ENCODE results near the gene ITPK1. TPM values are rescaled to one million over a fixed set of nuclear protein-coding genes. Genes with fewer than 3 reads are reported as not detected.

ITPK1 gene
- total RNA-seq, 1 experiment from 2014 or later = 66.2 TPM

DNA sequence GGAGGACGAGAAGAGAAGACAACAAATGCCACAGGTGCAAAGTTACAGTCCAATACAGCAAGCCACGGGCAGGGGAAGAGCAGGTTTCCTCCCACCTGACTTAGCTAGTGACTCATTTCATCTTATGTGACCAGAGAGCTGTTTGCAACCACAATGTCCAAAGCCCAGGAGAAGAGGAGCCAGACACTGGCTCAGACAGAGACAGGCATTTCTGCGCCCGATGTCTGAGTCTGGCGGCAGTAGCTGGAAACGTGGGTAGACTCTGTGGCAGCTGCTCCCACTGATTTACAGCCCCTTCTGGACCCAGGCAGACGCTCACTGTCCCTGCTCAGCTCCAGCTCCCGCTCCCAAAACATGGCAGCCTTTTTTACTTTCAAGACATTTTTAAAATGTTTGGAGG lies 132.8 kb downstream of the ITPK1 start:
- Histone ChIP-seq H4K20me1 (ENCODE audit: low read length) (no peaks in the 10 kb centered on the region), H3K4me1 (ENCODE audit: insufficient read depth, low read length) (peaks cover 31% of the 10 kb centered on the region), H3K4me2 (ENCODE audit: low read length) (no peak overlapping the region), H3K4me3 (ENCODE audit: low read length) (no peak overlapping the region), H3K36me3 (ENCODE audit: low read depth, low read length) (peaks cover 15% of the 10 kb centered on the region; the same call in 1 of the 2 replicates), H3F3A (ENCODE audit: low read length, unreplicated experiment) (no peaks in the 10 kb centered on the region), H3K27ac (ENCODE audit: low read length) (no peak overlapping the region), H3K9ac (ENCODE audit: low read length) (no peak overlapping the region), H3K9me3 (ENCODE audit: low read length) (no peaks in the 10 kb centered on the region), H3K27me3 (ENCODE audit: low read length) (no peaks in the 10 kb centered on the region), H2AFZ (ENCODE audit: low read length) (no peak overlapping the region), H3K79me2 (ENCODE audit: low read length) (no peaks in the 10 kb centered on the region), H3K9me2 (replicated peaks; ENCODE audit: low read length) (no peaks in the 10 kb centered on the region)
- TF ChIP-seq EZH2 (IDR thresholded peaks at IDR 0.05; ENCODE audit: low read length, unreplicated experiment) (no peak), EZH2phosphoT487 (IDR thresholded peaks at IDR 0.05; ENCODE audit: borderline replicate concordance, low read length) (no peak)
- TF ChIP-seq, protein P1, sequence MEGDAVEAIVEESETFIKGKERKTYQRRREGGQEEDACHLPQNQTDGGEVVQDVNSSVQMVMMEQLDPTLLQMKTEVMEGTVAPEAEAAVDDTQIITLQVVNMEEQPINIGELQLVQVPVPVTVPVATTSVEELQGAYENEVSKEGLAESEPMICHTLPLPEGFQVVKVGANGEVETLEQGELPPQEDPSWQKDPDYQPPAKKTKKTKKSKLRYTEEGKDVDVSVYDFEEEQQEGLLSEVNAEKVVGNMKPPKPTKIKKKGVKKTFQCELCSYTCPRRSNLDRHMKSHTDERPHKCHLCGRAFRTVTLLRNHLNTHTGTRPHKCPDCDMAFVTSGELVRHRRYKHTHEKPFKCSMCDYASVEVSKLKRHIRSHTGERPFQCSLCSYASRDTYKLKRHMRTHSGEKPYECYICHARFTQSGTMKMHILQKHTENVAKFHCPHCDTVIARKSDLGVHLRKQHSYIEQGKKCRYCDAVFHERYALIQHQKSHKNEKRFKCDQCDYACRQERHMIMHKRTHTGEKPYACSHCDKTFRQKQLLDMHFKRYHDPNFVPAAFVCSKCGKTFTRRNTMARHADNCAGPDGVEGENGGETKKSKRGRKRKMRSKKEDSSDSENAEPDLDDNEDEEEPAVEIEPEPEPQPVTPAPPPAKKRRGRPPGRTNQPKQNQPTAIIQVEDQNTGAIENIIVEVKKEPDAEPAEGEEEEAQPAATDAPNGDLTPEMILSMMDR (conservative IDR thresholded peaks at IDR 0.05; ENCODE audit: low read depth, low read length) = no peak
- ChIA-PET POLR2A (ENCODE audit: unreplicated experiment) (no interaction called here), CTCF (no interaction called here)
- intact Hi-C loops (cut with micrococcal nuclease) = no loop called here
- ATAC-seq (no peak), DNase-seq (peak; percentile 41)
- BruUV-seq (replicated peaks) = no TSS peak

GRCh38 chr14:92981726-92982125 lies 134.0 kb downstream of the ITPK1 start:
- ATAC-seq (no peak), DNase-seq (no peak)
- H3K4me2 ChIP-seq (ENCODE audit: low read length) = no peak overlapping the region
- H3K9me2 ChIP-seq (replicated peaks; ENCODE audit: low read length) = no peaks in the 10 kb centered on the region
- H3K36me3 ChIP-seq (ENCODE audit: low read depth, low read length) = peaks cover 27% of the 10 kb centered on the region; the same call in 1 of the 2 replicates
- no peaks in the 10 kb centered on the region for H3F3A ChIP-seq (ENCODE audit: low read length, unreplicated experiment)
- H3K4me3 ChIP-seq (ENCODE audit: low read length) = no peak overlapping the region
- no peaks in the 10 kb centered on the region for H3K79me2 ChIP-seq (ENCODE audit: low read length)
- no peaks in the 10 kb centered on the region for H3K27me3 ChIP-seq (ENCODE audit: low read length)
- no peak overlapping the region for H2AFZ ChIP-seq (ENCODE audit: low read length)
- H4K20me1 ChIP-seq (ENCODE audit: low read length) = no peaks in the 10 kb centered on the region
- TF ChIP-seq EZH2phosphoT487 (IDR thresholded peaks at IDR 0.05; ENCODE audit: borderline replicate concordance, low read length) (no peak), EZH2 (IDR thresholded peaks at IDR 0.05; ENCODE audit: low read length, unreplicated experiment) (no peak)
- TF ChIP-seq, protein P1 (conservative IDR thresholded peaks at IDR 0.05; ENCODE audit: low read depth, low read length) = no peak
- ChIA-PET CTCF (no interaction called here), POLR2A (ENCODE audit: unreplicated experiment) (no interaction called here)
- no TSS peak for BruUV-seq (replicated peaks)
- no peak overlapping the region for H3K9ac ChIP-seq (ENCODE audit: low read length)
- peaks cover 27% of the 10 kb centered on the region for H3K4me1 ChIP-seq (ENCODE audit: insufficient read depth, low read length)
- intact Hi-C loops (cut with micrococcal nuclease) = no loop called here
- no peaks in the 10 kb centered on the region for H3K9me3 ChIP-seq (ENCODE audit: low read length)
- H3K27ac ChIP-seq (ENCODE audit: low read length) = no peak overlapping the region

- H3K4me3 ChIP-seq (ENCODE audit: low read length) = no peak overlapping the region
- peaks cover 18% of the 10 kb centered on the region for H3K4me1 ChIP-seq (ENCODE audit: insufficient read depth, low read length)
- H3K79me2 ChIP-seq (ENCODE audit: low read length) = no peaks in the 10 kb centered on the region
- no peaks in the 10 kb centered on the region for H4K20me1 ChIP-seq (ENCODE audit: low read length)
- TF ChIP-seq EZH2 (IDR thresholded peaks at IDR 0.05; ENCODE audit: low read length, unreplicated experiment) (no peak), EZH2phosphoT487 (IDR thresholded peaks at IDR 0.05; ENCODE audit: borderline replicate concordance, low read length) (no peak)
- TF ChIP-seq, protein P1 (conservative IDR thresholded peaks at IDR 0.05; ENCODE audit: low read depth, low read length) = no peak
- CTCF ChIA-PET = no interaction called here
- no peaks in the 10 kb centered on the region for H3K9me2 ChIP-seq (replicated peaks; ENCODE audit: low read length)
- no peak for ATAC-seq
- no peak overlapping the region for H3K27ac ChIP-seq (ENCODE audit: low read length)
- H3K9me3 ChIP-seq (ENCODE audit: low read length) = no peaks in the 10 kb centered on the region
- POLR2A ChIA-PET (ENCODE audit: unreplicated experiment) = no interaction called here
- no peaks in the 10 kb centered on the region for H3K27me3 ChIP-seq (ENCODE audit: low read length)
- H3K4me2 ChIP-seq (ENCODE audit: low read length) = no peak overlapping the region
- H3K36me3 ChIP-seq (ENCODE audit: low read depth, low read length) = peaks cover 31% of the 10 kb centered on the region; the same call in 1 of the 2 replicates
- BruUV-seq (replicated peaks) = no TSS peak
- H2AFZ ChIP-seq (ENCODE audit: low read length) = no peak overlapping the region
- no peak for DNase-seq
- H3K9ac ChIP-seq (ENCODE audit: low read length) = no peak overlapping the region
- no peaks in the 10 kb centered on the region for H3F3A ChIP-seq (ENCODE audit: low read length, unreplicated experiment)
- intact Hi-C loops (cut with micrococcal nuclease) = no loop called here
Measured at GRCh38 chr14:92980866-92981265, 134.9 kb downstream of the ITPK1 start.

All from PC-3 (cell line).